NCI-H1092 treated with DMSO at 0.1 percent for 48 hours (cell line): ENCODE results near the gene SYVN1.
A peak's percentile ranks its signal among the peaks of the same experiment; 100 is the strongest.
"Not testable (repeated sequence)": the region's sequence is repeated elsewhere in the genome, so short reads cannot be mapped to it uniquely, and the experiment has no call there.

Experiments used
- DNase-seq: peaks from one replicate; lab custom pipeline; 2025; lab: John Stamatoyannopoulos, UW

Gene SYVN1

DNA sequence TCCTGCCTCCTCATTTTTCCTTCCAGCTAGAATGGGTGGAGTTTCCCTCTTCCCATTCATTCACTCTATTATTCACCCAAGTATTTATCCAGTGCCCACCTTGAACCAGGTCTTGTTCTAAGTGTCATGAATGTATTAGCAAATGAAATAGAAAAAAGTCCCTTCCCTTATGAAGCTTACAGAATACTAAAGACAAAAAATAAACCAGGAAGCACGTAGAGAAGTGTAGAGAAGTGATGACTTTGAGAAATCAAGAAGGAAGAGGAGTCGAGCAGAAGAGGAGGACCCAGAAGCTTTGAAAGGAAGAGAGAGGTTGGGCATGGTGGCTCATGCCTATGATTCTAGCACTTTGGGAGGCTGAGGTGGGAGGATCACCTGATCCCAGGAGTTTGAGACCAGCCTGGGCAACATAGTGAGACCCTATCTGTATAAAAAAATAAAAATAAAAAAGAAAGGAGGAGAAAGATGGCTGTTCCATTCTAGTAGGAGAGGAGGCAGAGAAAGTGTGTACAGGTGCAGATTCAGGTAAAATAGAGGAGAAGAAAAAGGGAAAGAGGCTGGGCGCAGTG lies 17.1 kb upstream of the SYVN1 start:
- no peak for DNase-seq

DNA sequence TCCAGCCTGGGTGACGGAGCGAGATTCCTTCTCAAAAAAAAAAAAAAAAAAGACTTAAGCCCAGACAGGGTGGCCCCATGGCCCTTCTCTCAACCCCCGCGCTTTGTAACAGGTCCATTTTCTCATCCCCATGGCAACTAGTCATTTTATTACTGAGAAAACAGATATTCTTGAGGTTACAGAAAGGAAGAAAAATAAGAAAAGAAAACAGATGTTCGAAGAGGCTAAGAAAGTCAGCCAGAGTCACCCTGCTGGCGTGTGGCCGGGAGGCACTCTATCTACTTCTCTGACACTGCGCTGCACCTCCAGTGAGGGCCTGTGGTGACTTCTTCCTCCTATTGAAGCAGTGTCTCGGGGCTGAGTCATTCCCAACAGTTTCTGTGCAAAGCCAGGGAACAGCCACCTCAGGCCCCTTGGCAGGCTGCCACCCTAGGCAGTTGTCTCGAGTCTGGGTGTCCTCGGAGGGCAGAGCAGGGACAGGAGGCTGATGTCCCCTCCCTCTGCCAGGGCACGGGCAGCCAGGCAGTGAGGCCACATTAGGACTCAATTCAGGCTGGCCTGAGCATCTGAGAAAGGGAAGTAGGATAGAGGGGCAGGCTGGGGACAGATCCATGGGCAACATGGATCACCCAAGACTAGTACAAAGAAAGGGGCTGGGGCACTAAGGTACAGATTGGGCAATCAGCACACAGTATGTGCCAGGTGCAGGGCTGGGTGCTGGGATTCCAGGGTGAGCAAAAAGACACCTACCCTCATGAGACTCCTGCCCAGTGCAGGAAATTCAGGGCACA lies 16.4 kb upstream of the SYVN1 start:
- peak; percentile 4 for DNase-seq

DNA sequence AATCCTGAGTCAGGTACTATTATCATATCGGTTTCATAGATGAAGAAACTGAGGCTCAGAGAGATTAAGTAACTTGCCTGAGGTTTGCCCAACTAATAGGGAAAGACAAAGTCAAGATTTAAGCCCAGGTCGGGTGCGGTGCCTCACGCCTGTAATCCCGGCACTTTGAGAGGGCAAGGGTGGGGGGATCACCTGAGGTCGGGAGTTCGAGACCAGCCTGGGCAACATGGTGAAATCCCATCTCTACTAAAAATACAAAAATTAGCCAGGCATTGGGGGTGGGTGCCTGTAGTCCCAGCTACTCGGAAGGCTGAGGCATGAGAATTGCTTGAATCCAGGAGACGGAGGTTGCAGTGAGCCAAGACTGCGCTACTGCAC lies 15.8 kb upstream of the SYVN1 start:
- DNase-seq = not testable (repeated sequence)

DNA sequence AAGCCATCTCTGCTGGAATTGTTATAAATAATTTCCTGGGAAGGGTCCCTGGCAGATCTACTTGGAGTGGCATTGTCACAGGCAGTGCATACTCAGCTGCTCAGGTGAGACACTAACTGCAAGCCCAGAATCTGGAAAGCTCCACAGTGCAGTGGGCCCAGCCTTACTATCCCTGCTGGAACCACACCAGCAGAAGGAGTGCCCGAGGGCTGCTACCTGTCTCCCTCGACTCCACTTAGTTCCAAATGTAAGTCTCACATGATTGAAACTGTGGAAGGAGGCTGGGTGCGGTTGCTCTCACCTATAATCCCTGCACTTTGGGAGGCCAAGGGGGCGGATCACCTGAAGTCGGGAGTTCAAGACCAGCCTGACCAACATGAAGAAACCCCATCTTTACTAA lies 14.3 kb upstream of the SYVN1 start:
- DNase-seq = no peak

DNA sequence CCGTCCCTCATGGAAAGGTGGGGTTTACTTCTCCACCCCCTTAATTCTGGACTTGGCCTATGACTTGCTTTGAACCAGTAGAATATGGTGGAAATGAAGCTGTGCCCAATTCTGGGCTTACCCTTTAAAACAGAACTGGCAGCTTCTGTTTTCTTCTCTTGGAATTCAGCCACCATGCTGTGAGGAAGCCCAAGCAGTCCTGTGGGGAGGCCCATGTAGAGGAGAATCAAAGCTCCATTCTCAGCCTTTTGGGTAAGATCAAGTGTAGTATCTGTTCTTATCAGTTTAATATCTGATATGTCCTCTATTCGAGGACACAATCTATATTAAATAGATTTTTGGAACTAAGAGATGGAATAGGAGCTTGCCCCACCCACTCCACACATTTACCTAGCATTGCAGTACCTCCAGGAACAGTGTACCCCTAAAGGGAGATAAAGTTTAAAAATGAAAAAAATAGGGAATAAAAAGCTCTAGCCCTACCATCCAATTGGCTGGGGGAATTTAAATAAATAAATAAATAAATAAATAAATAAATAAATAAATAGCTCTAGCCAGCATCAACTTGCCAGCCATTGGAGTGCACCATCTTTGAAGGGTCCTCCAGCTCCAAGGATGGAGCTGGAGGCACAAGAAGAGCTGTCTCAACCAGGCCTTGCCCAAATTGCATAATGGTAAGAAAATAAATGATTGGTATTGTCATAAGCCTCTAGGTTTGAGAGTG lies 13.2 kb upstream of the SYVN1 start:
- DNase-seq = no peak

DNA sequence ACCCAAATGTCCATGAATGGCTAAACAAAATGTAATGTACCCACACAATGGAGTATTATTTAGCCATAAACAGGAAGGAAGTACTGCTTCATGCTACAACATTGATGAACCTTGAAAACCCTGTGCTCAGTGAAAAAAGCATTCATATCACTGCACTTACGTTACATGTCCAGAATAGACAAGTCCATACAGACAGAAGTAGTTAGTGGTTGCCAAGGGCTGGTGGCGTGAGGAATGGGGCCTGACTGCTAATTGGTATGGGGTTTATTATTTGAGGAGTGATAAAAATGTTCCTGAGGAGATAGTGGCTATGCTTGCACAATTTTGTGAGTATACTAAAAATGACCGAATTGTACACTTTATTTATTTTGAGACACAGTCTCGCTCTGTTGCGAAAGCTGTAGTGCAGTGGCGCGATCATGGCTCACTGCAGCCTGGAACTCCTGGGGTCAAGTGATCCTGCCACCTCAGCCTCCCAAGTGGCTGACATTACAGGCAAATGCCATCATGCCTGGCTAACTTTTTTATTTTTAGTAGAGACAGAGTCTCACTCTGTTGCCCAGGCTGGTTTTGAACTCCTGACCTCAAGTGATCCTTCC lies 7.7 kb upstream of the SYVN1 start:
- no peak for DNase-seq

DNA sequence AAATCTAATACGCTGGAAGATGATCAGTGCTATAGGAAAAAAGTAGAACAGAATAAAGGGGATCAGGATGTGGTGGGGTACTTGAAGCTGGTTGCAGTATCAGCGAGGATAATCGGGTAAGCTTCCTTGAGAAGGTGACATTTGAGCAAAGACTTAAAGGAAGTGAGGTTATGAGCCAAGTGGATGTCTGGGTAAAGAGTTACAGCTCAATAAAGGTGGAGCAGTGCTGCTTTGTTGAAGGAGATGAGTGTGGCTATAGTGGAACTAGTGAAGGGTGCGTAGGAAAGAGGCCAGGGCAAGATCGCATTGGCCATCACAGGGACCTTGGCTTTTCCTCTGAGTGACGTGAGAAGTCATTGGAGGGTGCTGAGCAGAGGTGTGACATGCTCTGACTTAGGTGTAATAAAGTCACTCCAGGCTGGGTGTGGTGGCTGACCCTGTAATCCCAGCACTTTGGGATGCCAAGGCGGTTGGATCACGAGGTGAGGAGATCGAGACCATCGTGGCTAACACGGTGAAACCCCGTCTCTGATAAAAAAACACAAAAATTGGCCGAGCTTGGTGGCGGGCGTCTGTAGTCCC lies 2.3 kb upstream of the SYVN1 start:
- DNase-seq = no peak

DNA sequence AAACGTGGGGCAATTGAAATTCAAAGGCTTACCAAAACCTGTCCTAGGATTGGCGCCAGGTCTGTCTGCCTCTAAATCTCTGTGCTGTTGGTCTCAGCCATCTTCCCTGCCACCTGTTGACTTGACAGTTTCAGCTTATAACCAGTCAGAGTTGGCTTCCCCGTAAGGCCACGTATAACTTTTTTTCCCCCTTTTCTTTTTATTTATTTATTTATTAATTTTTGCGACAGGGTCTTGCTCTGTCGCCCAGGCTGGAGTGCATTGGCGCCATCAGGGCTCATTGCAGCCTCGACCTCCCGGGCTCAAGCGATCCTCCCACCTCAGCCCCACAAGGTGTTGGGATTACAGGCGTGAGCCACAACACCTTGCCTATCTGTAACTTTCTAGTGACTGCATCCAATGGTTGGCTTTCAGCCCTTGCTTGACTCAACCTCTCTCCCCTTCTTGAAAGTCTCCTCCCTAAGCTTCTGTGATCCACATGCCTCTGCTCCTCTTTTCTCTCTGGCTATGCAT lies 1.4 kb upstream of the SYVN1 start:
- no peak for DNase-seq

DNA sequence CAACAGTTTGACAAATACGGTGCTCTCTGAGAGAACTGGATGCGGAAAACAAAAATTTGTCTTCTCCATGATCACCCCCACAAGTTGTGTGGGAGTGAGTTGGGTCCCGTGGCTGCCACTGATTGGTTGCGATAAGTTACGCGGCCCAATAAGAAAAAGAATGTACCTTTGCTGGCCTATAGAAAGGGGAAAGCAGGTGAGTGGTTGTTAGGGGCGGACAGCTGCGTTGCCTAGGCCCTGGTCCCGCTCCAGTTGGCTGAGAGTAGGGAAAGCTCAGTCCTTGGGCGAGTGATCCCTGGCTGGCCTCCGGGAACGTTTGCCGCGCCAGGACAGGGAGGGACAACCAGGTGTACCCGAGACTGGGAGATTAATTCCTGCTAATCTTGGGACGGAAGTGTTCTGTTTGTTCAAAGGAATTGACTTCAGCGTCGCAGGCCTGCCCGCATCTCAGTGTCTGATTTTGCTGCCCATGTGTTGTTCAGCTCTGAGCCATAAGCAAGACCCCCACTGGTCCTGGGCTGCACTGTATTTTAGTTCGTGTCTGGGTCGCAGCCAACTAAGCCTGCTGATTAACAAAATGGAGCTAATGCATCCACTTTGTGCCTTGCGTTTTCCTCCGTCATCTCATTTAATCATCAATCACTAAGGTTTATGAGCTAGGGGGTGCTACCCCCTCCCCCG lies 773 bp upstream of the SYVN1 start:
- DNase-seq = peak; percentile 100

DNA sequence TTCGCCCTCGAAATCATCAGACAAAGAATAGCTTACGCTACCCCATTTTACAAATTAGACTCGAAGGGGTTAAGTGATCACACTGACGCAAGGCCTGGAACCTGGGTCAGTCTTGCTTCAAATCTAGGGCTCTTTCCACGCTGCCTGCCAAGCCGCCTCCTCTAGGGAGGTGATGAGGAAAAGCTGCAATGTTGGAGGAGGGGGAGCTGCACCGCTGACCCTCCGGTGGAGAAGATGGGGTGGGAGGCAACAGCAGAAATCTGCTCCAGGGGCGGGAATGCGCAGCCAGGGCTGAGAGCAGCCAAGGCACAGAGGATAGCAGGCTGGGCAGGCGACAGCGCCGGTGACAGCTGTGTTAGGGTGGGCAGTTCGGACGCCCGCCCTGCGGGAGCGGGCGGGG lies 595 bp downstream of the SYVN1 start:
- no peak for DNase-seq

DNA sequence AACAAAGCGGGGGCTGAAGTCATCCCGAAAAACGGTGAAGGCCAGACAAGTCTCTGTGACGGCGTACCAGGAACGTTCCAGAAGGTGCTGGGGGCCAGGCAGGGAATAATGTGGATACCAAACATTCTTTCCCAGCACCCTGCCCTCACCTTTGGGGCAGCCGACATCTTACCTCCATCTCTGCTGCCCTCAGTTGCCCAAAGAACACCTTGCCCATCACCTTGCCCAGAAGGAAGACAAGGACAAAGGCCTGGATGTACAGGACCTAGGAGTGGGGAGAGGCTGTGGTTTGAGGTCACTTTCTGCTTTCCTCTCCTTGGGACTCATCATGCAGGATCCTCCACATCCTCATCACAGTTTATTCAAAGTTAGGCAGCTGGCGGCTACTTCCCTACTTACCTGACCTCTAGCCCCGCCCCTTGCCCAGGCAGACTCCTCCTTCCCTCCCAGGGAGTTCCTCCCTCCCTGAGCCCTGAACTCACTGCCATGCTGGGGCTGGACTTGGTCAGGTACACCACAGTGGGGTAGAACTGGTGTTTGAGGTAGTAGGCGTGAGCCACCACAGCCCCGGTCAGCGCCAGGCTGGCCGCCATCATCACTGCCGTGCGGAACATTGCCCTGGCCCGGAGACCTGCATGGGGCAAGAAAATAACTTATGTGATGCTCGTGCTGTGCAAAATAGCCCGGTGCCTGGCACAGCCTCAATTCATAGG lies 1.2 kb downstream of the SYVN1 start:
- no peak for DNase-seq

DNA sequence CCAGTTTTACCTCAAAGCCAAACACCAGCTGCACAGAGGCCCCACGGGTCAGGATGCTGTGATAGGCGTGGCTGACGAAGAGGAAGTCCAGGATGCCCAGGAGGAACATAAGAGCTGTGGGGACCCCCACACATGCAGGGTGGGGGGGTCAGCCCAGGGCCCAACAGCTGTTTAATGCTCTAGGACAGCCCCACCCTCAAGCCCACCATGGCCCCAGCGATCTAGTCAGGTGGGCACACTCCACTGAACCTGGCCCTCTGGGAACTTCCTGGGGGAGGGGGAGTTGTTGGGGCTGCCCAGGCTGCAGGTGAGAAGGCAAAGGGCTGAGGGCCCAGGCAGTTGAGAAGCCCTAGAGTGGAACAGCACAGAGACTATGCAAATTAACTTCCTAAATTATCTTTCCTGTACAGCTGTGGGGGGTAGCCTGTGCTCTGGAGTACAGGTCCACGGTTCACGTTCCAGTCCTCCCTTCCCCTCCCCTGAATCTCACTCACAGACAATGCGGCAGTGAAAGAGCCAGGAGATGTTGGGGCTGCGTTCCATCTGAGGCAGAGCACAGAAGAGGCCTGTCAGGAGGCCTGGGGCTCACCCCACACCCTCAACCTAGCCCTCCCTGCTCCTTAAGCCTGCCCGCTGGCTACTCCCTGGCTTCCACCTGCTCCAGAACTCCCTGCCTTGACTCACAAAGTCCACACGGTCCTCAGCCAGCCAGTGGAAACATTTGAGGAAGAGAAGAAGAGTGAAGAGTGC lies 1.9 kb downstream of the SYVN1 start:
- DNase-seq = no peak

DNA sequence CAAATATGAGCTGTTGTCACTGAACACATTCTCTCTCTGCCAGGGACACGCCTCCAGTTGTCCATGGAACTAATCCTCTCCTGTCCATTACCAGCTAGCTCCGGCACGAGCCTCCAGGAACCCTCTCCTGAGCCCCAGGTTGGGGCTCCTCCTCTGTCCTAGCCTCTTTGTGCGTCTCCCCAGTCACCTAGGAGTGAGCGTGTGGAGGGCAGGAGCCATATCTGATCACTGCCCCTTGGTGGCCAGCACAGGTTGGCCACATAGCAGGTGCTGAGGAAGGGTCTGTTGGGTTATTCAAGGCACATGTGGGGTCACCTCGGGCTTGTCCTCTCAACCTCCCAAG lies 2.5 kb downstream of the SYVN1 start:
- no peak for DNase-seq

DNA sequence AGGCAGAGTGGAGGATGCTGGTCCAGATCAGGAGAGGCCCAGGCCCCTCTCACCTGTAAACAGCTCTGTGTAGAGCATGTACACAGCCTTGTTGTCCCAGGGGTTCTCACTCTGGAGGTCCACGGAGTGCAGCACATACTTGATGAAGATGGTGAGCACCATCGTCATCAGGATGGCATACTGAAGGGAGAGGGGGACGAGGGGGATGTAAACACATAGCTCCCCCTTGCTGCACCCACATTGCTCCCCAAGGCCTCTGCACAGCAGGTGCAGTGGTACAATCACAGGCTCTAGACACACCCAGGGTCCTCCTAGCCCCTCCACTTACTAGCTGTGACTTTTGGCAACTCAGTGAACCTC lies 2.9 kb downstream of the SYVN1 start:
- DNase-seq = no peak

DNA sequence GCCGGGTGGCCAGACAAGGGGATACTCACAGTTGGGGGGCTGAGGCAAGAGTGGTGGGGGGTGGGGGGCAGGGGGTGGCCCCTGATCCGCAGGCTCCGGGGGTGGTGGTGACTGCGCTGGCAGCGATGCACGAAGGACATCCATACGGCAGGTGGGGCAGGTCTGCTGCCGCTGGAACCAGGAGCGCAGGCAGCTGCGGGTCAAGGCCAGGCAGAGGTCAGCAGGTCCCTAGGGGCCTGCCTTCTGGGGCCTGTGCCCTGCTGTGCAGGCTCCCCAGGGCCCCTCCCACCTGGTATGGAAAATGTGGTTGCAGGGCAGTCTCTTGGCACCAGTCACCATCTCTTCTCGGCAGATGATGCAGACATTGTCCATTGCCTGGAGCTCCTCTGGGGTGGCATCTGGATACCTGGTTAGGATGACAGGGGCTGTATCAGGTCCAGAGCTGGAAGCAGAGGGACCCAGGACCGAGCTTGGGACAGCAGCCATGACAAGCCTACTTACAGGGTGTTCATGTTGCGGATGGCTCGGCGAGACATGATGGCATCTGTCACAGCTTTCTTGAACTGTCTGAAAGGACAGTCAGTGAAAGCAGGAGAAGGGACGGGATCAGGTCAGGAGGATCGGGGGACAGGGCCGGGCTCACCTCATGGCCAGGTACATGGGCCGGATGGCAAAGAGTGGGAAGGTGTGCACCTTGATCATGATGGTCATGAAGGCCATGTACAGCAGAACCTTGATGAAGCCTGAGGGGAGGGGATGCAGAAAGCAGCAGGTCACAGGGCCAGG lies 3.5 kb downstream of the SYVN1 start:
- DNase-seq = no peak

DNA sequence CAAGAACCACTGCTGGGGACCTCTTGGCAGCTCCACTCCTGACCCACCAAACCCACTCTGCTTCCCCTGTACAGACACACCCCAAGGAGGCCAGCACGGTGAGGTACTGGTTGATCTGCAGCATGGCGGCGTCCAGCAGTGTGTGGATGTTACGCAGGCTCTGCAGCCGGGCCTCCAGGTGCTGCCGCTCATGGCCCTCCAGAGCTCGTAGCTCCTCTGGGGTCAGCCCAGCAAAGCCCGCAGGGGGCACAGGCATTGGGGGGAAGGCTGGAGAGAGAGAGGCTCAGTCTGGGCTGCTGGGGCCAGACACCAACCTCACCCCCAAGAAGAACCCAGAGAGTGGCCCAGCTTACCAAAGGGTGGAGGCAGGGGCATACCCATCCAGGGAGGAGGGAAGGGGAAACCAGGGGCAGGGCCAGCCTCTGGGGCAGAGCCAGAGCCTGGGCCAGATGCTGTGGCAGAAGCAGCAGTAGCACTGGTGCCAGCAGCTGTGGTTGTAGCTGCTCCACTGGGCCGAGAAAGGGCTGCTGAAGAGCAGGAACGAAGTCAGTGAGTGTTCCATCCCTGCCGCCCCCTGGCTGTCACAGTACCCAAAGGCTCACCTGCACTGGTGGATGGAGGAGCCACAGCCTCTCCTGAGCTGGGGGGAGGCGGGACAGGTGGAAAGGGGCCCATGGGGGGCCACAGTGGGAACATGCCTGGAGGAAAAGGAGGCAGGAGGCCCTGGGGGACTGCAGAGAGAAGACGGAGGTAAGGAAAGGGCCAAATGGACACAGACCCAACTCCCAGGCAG lies 4.5 kb downstream of the SYVN1 start:
- DNase-seq = no peak

DNA sequence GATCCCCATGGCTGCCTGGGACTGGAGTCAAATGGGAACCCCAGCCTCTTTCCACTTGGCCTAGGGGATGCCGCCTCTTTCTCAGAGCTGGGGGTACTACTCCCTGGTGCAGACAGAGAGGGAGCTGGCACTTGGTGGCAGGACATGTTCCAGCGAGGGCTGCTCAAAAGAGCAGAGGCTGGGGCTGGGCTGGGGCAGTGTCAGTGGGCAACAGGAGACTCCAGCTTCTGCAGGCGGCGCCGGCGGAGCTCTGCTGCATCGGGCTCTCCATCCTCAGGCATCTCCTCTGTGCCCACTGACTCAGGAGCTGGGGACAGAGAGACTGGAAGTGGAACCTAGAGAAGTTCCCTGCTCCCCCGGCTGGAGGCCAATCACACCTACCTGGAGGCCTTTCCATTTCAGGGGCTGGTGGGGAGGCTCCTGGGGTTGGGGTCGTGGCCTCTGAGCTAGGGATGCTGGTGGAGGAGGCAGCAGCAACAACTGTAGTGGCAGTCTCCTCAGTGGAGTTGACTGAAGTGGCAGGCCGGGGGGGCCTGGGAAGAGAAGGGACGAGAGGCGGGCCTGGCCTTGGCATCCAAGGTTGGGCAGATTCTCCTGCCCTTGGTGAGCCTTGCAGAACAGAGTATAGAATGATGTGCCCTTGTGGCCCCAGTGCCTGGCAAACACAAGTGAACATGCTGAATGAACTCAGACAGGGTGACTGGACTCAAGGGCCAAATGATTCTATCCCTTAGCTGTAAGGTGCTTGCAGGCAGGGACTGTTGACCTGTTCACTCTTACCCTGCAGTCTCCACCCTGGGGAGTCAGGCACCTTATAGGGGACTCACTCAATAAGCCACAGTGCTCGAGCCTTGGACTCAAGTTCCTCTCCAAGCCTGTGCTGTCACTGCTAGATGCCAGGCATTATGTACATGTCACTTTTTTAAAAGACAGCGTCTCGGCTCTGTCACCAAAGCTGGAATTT lies 5.9 kb downstream of the SYVN1 start:
- no peak for DNase-seq
